Islet of Langerhans (tissue), 1 donor: Measurements from ENCODE around the gene SFT2D3.

Experiments used
- FAIRE-seq: peaks from one replicate; lab custom pipeline; 2011; peaks lifted over from hg19 to GRCh38; lab: Jason Lieb, UNC

The SFT2D3 gene

GRCh38 chr2:127701193-127701650 is at the start of gene SFT2D3:
Gene SFT2D3, plus strand, starts transcription at chr2:127701497. Its CDS starts 32 bp downstream, at chr2:127701529.
- no peak for FAIRE-seq

- FAIRE-seq: no peak
These were observed 49.2 kb upstream of the SFT2D3 start for GRCh38 chr2:127651971-127652550.

- no peak for FAIRE-seq
These were observed 48.4 kb upstream of the SFT2D3 start for GRCh38 chr2:127652786-127653357.

GRCh38 chr2:127653421-127654083 is 47.7 kb upstream of the SFT2D3 start:
- no peak for FAIRE-seq

GRCh38 chr2:127654084-127654837 is 47.0 kb upstream of the SFT2D3 start:
- FAIRE-seq: no peak

- no peak for FAIRE-seq
These were observed 46.5 kb upstream of the SFT2D3 start for GRCh38 chr2:127654838-127655175.

- no peak for FAIRE-seq
These were observed 45.9 kb upstream of the SFT2D3 start for GRCh38 chr2:127655209-127656073.

GRCh38 chr2:127656569-127657231 is 44.6 kb upstream of the SFT2D3 start:
- FAIRE-seq: no peak

- no peak for FAIRE-seq
These were observed 44.1 kb upstream of the SFT2D3 start for GRCh38 chr2:127657232-127657595.

- no peak for FAIRE-seq
These were observed 43.2 kb upstream of the SFT2D3 start for GRCh38 chr2:127658146-127658545.

- no peak for FAIRE-seq
These were observed 42.5 kb upstream of the SFT2D3 start for GRCh38 chr2:127658641-127659407.

- FAIRE-seq: no peak
These were observed 41.6 kb upstream of the SFT2D3 start for GRCh38 chr2:127659408-127660290.

- FAIRE-seq: no peak
These were observed 41.1 kb upstream of the SFT2D3 start for GRCh38 chr2:127660291-127660578.

- FAIRE-seq: no peak
These were observed 40.1 kb upstream of the SFT2D3 start for GRCh38 chr2:127661072-127661649.

GRCh38 chr2:127661949-127662510 is 39.3 kb upstream of the SFT2D3 start:
- no peak for FAIRE-seq

GRCh38 chr2:127662937-127663565 is 38.2 kb upstream of the SFT2D3 start:
- FAIRE-seq: no peak

GRCh38 chr2:127663566-127664064 is 37.7 kb upstream of the SFT2D3 start:
- no peak for FAIRE-seq

GRCh38 chr2:127664065-127664894 is 37.0 kb upstream of the SFT2D3 start:
- FAIRE-seq: no peak
